Nephron progenitor cell (in vitro differentiated cells): ENCODE data around the gene MOK.
"Not testable (repeated sequence)": the region's sequence is repeated elsewhere in the genome, so short reads cannot be mapped to it uniquely, and the experiment has no call there.

Experiments
- DNase-seq: peaks from one replicate; pipeline ENCODE4 v3.0.0; 2021
- H3K27ac Mint-ChIP-seq: 2 replicates; pipeline ENCODE4 v1.8.0; 2021; ENCODE audit warnings: mild to moderate bottlenecking, moderate library complexity, mixed read lengths
- H3K27me3 Mint-ChIP-seq: 2 replicates; pipeline ENCODE4 v1.8.0; 2021; ENCODE audit warnings: mild to moderate bottlenecking, low read depth, mixed read lengths; ENCODE audit not compliant: poor library complexity
- H3K36me3 Mint-ChIP-seq: 2 replicates; pipeline ENCODE4 v1.8.0; 2021; ENCODE audit warnings: low read depth, mixed read lengths
- H3K4me1 Mint-ChIP-seq: 2 replicates; pipeline ENCODE4 v1.8.0; 2021; ENCODE audit warnings: mixed read lengths
- H3K4me3 Mint-ChIP-seq: 2 replicates; pipeline ENCODE4 v1.8.0; 2021; ENCODE audit warnings: mild to moderate bottlenecking, moderate library complexity, mixed read lengths
- H3K9me3 Mint-ChIP-seq: 2 replicates; pipeline ENCODE4 v1.8.0; 2021; ENCODE audit warnings: mild to moderate bottlenecking, moderate library complexity, mixed read lengths
- CTCF ChIP-seq: fragments of 200-600 bp; sonication (generic); IDR thresholded peaks from 2 replicates; pipeline ENCODE4 v1.5.0; 2021; ENCODE audit warnings: antibody characterized with exemption

The MOK gene

GRCh38 chr14:102316338-102316742 is 11.4 kb upstream of the MOK start:
- peak overlapping the region; percentile 92 for H3K4me3 Mint-ChIP-seq
- DNase-seq, result peak; percentile 24
- no peaks in the 10 kb centered on the region for H3K36me3 Mint-ChIP-seq
- peaks cover 15% of the 10 kb centered on the region for H3K27me3 Mint-ChIP-seq
- TF ChIP-seq CTCF, result no peak
- H3K27ac Mint-ChIP-seq, result peak overlapping the region; percentile 94
- H3K9me3 Mint-ChIP-seq, result no peaks in the 10 kb centered on the region
- peaks cover 64% of the 10 kb centered on the region for H3K4me1 Mint-ChIP-seq

- Mint-ChIP-seq H3K4me1 (peaks cover 54% of the 10 kb centered on the region), H3K9me3 (no peaks in the 10 kb centered on the region), H3K4me3 (peak overlapping the region; percentile 92), H3K36me3 (no peaks in the 10 kb centered on the region), H3K27ac (no peak overlapping the region), H3K27me3 (peaks cover 15% of the 10 kb centered on the region)
- no peak for TF ChIP-seq CTCF
- no peak for DNase-seq
These were observed 10.2 kb upstream of the MOK start for GRCh38 chr14:102315121-102315520.

GRCh38 chr14:102314242-102315011 is 9.5 kb upstream of the MOK start:
- H3K36me3 Mint-ChIP-seq, result no peaks in the 10 kb centered on the region
- H3K27ac Mint-ChIP-seq, result no peak overlapping the region
- H3K9me3 Mint-ChIP-seq, result no peaks in the 10 kb centered on the region
- peaks cover 15% of the 10 kb centered on the region for H3K27me3 Mint-ChIP-seq
- peaks cover 52% of the 10 kb centered on the region for H3K4me1 Mint-ChIP-seq
- peak; percentile 97 for TF ChIP-seq CTCF
- DNase-seq, result peak; percentile 83
- H3K4me3 Mint-ChIP-seq, result peak overlapping the region; percentile 92

GRCh38 chr14:102303664-102304063 is 1.3 kb downstream of the MOK start:
- TF ChIP-seq CTCF, result no peak
- H3K9me3 Mint-ChIP-seq, result peaks cover 2% of the 10 kb centered on the region
- H3K36me3 Mint-ChIP-seq, result peaks cover 2% of the 10 kb centered on the region
- no peak for DNase-seq
- H3K4me3 Mint-ChIP-seq, result peak overlapping the region; percentile 95
- peaks cover 24% of the 10 kb centered on the region for H3K4me1 Mint-ChIP-seq
- peaks cover 29% of the 10 kb centered on the region for H3K27me3 Mint-ChIP-seq
- no peak overlapping the region for H3K27ac Mint-ChIP-seq

- not testable (repeated sequence) for DNase-seq, H3K4me3 Mint-ChIP-seq, H3K9me3 Mint-ChIP-seq, H3K27me3 Mint-ChIP-seq, H3K27ac Mint-ChIP-seq, H3K36me3 Mint-ChIP-seq
- peaks cover 19% of the 10 kb centered on the region for H3K4me1 Mint-ChIP-seq
These were observed 6.5 kb downstream of the MOK start for GRCh38 chr14:102298303-102299070.

- TF ChIP-seq CTCF, result no peak
- Mint-ChIP-seq H3K4me1 (peaks cover 13% of the 10 kb centered on the region), H3K4me3 (no peak overlapping the region), H3K27me3 (peaks cover 4% of the 10 kb centered on the region), H3K9me3 (peaks cover 6% of the 10 kb centered on the region), H3K36me3 (peaks cover 8% of the 10 kb centered on the region), H3K27ac (no peak overlapping the region)
- no peak for DNase-seq
These were observed 7.4 kb downstream of the MOK start for GRCh38 chr14:102297436-102298170.
